ENCODE measurements around the gene AOAH.
A peak's percentile ranks its signal among the peaks of the same experiment; 100 is the strongest.

AOAH gene

DNA sequence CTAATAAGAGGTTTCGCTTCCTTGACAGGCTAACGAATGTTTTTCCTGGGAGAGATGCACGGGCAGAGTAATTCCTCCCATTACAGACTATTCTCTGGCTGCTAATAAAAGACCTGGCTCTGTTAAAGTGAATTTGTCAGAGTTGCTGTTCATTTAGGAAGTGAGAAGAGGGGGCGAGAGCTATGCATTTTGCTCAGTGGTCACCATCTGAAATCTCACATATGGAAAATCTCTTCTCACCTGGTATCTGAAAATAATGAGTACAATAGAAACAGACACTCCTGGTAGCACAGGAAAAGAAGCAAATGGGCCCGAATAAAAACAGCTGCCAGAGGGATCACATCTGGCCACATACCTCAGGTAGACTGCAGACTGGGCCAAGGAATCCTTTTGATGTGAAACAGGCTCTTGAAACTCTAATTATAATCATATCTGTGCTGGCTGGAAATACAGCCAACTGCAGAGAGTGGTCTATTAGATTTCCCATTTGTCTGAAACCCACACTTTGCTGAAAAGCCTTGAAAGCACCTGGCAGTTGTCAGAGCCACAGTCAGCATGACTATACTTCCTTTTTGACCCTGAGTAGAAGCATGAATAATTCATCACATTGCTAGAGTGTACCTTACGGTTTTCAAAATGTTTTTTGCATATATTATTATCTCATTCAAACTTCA is 33.6 kb downstream of the AOAH start:
- DNase-seq (ENCODE audit: low spot score) = no peak

DNA sequence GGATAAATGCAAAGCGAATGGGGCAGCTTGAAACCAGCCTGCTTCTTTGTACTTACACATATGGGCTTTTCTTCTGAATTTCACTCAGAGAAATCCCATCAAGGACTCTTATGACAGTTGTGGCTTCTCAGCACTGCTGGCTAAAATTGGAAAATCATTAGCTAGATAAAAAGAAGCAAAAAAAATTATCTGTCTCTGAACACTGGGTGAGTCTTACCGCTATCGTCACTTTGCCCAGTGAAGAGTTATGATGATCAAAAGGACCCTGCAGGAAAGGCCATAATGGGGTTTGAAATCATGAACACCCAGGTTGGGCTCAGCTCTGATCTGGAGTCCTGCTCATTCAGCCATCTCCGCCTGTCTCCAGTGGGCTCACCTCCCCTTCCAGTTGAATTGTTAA is 34.3 kb downstream of the AOAH start:
- DNase-seq (ENCODE audit: low spot score) = no peak

DNA sequence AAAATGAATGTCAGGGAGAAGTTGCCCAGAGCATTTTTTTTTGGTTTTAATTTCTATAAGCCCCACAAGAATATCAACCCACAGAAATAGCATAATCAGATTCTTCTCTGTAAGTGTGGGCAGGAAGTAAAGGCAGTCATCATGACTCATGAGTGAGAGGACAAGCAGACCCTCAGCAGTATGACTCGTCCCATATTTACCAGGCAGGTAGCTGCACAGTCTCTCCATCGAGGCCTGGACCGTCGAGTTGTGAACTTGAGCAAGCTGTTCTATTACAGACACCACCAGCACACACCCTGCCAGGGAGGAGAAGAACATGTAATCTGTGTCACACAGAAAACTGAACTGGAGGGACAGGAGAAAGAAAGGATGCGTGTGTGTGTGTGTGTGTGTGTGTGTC is 37.8 kb downstream of the AOAH start:
- no peak for DNase-seq (ENCODE audit: low spot score)

DNA sequence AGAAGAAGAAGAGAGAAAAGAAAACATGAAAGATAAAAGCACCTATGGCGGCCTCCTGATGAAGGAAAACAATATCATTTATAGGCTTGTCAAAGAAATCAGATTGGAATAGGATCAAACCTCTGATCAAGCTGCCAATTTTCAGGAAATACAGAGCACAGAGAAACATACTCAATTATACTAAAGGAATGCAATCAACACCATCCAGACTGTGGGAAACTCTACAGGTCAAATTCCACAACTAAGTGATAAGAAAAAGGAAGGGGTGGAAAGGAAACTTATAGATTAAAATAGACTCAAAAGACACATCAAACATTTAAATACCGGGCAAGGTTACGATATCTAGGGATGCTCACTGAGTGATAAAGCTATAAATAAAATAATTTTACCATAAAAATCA is 39.3 kb downstream of the AOAH start:
- no peak for DNase-seq (ENCODE audit: low spot score)

DNA sequence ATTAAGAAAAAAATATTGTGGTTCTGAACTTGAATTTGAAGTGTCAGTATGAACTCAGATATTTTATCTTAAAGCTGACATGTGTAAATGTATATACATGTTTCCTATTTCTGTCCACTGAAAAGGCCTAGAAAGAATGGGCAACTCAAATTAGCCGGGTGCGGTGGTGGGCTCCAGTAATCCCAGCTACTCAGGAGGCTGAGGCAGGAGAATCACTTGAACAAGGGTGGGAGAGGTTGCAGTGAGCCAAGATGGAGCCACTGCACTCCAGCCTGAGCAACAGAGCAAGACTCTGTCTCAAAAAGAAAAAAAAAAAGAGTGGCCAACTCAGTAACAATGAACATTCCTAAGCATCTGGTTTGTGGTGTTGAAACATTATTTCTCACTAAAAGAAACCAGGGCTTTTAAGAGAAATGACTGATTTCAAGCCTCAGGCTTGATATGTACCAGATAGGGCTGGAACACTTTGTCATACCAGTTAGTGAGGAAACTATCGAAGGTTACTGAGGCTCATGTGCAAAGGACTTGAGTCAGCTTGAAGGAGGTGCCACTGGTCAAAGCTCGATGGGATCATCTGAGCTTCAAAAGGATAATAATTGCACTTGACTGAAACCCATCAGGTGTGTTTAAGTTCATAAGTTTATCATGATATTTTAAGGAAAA is 40.5 kb downstream of the AOAH start:
- no peak for DNase-seq (ENCODE audit: low spot score)

DNA sequence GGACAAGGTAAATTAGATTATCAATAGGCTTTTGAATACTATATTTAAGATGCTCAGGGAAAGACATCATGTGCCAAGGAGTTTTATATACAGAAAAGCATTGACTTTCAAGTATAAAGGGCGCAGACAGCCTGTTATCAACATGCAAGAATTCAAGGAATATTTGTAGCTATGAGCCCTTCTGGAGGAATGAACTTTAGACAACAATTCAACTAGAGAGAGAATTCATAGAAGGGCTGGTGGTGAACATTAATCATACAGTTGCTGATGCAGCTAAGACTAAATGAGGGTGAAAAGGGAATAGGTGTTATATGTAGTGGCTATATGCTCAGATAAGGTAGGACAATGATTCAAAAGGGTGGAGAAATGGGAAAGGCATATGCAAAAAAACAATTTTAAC is 41.2 kb downstream of the AOAH start:
- DNase-seq (ENCODE audit: low spot score) = no peak

DNA sequence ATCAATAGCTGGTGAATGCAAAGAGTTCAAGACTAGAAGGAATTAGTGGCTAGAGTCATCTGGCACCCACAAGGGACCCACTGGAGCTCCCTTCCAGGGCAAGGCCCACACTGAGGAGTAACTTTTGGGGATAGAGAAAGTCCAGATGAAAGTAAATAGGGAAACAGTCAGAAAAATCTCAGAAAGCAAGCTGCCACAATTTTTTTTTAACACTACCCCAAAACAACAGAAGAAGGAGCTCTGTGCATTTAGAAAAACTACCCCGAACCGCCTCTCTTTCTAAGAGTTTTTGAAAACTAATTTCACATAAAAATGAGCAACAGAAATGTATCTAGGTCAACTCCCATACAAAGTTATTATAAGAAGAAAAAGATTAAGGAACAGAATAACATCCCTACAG is 42.2 kb downstream of the AOAH start:
- no peak for DNase-seq (ENCODE audit: low spot score)

DNA sequence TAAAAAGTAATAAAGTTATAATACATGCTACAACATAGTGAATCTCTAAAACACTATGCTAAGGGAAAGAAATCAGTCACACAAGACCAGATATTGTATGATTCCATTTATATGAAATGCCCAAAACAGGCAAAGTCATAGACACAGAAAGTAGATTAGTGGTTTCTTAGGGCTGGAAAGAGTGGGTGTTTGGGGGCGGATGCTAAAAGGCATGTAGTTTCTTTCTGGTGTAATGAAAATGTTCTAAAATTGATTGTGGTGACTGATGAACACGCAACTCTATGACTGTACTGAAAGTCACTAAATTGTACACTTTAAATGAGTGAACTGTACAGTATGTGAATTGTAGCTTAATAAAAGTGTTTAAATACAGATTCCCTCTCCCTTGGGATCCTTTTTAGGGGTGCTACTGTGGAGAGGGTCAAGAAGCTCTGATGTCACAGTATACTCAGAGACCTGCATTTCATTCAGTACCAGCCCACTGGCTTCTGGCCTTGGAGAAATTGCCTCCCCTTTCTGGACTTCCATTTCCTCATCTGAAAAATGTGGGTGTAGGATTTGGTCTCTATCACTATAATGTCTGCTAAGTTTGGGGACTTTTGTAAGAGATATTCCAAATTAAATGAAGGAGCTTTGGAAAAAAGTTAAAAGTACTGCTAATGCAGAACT is 46.4 kb downstream of the AOAH start:
- DNase-seq (ENCODE audit: low spot score) = no peak

DNA sequence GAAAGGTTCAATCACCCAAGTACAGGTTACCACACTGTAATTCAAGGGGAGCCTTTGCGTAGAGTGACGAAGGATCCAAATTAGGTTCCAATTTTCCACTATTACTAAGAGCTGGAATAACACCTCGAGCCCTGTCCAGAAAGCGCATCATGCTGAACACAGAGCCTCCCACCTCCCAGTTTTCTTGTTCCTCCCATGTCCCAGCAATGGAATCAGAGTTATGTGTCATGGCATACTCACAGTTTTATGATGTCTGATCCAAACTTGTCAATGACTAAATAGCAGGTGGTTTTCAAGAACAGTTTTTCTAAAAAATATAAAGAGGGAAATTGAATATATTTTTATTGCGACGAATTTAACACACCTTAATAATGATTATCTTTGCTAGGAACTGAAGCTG is 50.6 kb downstream of the AOAH start:
- no peak for DNase-seq (ENCODE audit: low spot score)

DNA sequence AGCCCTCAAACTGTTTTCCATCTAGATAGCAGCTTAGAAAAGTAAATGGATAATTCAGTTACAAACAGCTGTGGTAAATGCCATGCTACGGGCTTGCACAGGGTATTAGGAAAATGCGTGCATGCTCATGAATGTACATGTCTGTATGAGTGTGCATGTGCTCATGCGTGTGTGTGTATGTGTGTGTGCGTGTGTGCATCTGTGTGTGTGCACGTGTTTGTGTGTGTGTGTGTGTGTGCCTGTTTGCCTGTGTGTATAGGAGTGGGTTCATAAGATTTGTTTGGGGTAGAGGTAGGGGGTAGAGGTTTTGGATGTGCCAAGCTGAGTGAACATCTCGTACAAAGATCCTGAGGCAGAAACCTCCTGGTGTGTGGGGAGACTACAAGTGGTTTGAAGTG is 52.9 kb downstream of the AOAH start:
- no peak for DNase-seq (ENCODE audit: low spot score)

DNA sequence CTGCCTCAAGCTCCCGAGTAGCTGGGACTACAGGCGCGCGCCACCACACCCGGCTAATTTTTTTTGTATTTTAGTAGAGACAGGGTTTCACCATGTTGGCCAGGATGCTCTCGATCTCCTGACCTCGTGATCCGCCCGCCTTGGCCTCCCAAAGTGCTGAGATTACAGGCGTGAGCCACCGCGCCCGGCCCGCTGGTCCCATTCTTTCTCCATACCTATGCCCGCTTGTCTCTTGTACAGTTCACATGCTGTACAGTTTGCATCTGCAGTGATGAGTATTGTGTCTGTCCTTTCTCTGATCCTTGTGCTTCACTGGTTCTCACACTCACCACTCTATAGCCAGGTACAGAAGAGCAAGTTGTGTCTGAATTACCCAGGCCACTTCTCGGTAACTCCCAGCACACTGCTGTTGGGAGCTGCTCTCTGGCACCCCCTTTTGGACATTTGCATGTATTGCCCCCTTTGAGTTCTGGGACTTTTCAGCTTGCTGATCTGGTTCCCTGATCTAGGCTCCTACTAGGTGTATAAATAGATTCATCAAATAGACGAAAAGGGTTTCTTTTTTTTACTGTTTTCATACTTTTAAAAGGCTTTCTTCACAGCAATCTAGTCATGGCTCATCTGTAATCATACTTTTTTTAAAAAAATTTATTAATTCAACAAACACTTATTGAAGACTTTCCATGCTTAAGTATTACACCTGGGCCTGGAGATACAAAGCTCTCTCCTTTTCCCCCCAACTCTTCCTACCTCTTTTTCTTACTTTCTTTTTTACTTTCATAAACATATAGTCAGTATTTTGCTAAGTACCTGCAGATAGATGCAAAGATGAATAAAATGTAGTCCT is 53.5 kb downstream of the AOAH start:
- peak; percentile 79 for DNase-seq (ENCODE audit: low spot score)

DNA sequence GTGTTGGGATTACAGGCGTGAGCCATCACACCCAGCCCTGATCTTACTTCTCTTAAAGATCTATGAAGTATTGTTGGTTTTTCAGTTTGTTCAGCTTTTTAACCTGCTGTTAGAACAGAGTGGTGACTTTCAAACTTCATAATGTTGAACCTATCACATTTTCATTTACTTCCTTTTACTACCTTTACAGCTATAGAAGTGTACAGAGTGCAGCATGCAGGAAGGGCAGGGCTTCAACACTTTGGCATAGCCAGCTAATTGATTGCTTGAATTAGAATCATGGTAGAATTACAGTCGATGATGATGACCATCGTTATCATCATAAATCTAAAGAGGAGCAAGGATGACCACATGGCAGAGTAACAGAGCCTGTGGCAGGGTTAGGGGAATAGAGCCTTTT is 55.5 kb downstream of the AOAH start:
- no peak for DNase-seq (ENCODE audit: low spot score)

DNA sequence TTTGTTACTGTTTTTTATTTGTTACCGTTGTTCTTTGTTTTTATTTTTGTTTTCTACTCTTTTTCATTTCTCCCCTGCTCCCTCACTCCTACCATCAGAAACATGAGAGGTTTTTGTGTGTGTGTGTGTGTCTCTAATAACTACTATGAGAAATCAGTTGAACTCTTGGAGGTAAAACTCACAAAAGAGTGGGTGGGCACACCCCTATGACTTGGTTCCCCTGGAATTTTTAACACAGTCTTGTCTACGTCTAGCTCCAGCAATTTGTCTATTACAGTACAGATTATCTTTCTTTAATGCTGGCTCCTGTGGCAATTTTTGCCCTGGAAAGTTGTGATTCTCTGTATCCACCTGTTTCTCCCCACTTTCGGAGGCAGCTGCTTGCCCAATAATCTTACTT is 56.2 kb downstream of the AOAH start:
- DNase-seq (ENCODE audit: low spot score) = no peak

DNA sequence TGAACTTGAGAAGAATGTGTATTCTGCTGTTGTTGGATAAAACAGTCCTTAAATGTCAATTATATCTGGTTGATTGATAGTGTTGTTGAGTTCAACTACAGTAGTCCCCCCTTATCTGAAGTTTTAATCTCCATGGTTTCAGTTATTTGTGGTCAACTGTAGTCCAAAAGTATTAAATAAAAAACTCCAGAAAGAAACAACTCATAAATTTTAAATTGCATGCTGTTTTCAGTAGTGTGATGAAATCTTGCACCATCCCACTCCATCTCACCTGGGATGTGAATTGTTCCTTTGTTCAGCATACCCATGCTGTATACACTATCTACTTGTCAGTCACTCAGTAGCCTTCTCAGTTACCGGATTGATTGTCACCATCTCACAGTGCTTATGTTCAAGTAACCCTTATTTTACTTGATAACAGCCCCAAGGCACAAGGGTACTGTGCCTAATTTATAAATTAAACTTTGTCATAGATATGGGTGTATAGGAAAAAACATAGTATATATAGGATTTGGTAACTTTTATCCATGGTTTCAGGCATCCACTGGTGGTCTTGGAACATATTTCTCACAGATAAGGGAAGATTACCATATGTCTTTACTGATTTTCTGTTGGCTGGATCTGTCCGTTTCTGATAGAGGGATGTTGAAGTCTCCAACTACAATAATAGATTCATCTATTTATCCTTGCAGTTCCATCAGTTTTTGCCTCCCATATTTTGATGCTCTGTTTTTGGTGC is 57.1 kb downstream of the AOAH start:
- no peak for DNase-seq (ENCODE audit: low spot score)

DNA sequence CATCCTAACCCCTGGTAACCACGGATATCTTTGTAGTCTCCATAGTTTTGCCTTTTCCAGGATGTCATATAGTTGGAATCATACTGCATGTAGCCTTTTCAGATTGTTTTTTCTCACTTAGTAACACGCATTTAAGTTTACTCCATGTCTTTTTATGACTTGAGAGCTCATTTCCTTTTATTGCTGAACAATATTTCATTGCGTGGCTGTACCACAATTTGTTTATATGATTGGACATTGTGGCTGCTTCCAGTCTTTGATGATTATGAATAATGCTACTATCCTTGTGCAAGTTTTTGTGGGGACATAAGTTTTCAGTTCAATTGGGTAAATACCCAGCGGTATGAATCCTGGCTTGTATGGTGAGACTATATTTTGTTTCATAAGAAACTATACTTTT is 60.8 kb downstream of the AOAH start:
- no peak for DNase-seq (ENCODE audit: low spot score)

DNA sequence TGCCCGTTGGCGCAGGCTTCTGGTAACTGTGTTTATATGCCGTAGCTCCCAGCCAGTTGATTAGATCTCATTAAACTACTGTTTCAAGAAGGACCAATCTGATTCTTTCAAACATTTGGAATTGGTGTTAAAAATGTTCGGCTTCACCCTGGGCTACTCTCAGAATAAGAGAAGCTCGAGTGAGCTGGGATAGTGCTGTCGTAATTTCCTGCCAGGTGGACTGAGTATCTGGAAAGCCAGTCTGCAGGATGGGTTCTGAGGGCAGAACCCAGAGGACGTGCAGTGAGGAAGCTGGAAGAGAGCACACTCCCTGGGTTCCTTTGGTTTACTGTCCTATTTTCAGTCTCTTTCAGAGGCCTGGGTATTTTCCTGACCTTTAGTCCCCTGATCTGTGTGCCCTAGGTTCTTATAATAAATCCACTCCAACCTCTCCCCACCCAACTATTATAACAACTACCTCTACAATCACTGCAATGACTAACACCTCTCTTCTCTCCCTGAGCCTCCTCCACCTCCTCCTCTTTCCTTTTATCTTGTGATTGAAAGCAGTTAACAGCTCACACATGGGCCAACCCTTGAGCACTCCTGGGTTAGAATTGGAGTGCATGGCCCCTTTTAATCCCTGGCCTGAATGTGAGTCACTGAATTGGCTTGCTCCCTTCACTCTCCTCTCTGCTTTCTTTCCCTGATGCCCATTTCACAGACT is 63.0 kb downstream of the AOAH start:
- DNase-seq (ENCODE audit: low spot score) = peak; percentile 27

DNA sequence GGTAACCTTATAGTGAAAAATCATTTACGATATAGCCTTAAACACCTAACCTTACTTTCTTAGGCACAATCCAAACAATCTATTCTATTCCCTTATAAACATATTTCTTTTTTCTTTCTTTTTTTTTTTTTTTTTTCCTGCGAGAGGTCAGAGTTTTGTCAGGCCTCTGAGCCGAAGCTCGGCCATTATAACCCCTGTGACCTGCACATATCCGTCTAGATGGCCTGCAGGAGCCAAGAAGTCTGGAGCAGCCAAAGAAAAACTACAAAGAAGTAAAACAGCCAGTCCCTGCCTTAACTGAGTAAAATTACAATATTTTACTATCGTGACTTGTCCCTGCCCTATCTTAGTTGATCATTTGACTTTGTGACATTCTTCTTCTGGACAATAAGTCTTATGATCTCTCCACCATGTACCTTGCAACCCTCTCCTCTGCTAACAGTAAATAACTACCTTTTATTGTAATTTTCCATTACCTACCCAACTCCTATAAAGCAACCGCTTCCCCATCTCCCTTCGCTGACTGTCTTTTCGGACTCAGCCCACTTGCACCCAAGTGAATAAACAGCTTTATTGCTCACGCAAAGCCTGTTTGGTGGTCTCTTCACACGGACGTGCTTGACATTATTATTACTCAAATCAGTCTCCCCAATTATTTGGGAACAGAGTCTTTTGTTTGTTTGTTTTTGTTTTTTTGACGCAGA is 64.5 kb downstream of the AOAH start:
- DNase-seq (ENCODE audit: low spot score) = no peak

DNA sequence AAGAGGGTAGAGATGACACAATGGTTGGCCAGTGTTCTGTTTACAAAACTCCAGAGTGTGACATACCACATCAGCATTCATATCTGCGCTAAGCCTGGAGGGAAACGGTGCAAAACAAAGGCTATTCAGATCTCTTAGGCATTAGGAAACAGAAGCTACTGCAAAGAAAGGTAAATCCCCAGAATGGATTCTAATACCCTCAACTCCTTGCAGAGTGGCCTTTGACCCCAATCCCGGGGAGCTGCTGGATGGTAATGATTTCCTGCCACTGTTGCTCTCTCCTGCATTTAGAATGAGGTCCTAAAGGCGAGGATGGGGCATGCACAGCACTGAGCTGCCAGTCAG is 65.2 kb downstream of the AOAH start:
- peak; percentile 29 for DNase-seq (ENCODE audit: low spot score)

DNA sequence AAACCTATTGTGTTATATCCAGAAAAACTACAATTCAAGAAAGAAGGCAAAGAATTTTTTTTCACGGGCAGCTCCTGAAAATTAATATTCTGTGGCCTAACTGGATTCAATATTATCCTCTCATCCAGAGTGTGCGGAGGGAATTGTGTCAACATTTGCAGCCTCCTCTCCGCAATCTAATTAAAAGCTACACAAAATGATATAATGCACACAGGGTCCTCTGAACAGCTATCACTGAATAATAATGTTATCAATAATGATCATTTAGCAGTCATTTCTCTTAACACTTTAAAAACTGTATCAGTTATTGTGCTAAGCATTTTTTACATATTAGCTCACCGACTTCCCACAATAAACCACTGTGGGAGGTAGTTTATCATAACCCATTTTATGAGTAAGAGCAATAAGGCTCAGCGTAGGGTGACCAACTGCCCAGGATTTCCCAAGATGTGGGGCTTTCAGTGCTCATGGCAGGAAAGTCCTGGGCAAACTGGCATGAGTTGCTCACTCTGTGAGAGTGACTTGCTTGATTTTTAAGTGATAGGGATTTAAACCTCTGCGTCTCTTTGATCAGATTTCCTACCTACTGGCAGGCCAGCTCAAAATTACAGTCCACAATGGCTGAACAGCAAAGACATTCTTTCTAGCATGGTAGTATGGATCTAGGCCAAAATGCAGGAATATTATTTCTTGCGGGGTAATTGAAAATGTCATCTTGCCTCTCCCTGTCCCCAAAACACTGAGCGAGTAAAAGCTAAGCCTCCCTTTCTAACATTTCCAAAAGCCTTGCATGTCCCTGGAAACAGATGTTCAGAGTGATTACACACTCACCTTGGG is 65.7 kb downstream of the AOAH start:
- DNase-seq (ENCODE audit: low spot score) = no peak

Data from cerebellar cortex (tissue), 1 donor.